ENCODE results near the gene CASQ1.

CASQ1 gene

DNA sequence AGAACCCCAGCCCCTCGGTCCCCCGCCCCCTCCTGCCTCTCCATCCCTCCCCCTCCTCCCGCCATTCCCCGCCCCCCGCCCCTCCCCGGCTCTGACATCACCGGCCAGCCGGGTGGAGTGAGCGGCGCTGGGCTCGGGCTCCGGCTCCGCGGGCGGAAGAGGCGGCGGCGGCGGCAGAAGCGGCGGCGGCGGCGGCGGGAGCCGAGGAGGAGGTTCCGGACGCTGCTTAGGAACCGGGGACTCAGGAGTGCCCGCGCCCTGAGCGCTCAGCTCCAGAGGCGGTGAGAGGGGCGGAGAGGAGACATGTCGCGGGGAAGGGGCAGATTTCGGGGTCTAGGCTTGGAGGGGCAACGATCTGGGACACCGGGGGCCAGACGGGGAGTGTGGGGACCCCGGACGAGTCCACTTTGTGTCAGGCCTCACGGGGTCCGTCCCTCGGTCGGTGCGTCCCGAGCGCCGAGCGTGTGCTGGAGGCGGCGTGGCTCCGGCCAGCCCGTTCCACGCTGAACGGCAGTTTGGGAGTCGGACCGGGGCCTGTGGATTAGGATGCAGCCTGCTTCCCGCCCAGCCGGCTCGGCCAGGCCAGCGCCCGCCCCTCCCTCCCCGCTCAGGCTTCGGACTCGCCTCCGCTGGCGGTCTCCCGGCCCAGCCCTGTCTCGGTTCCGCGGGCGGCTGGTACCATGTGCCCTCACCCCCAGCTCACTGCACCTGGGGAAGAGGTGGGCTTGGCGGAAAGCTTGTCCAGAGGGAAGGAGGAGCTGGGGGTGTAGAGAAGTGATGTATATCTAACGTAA lies 15.1 kb downstream of the CASQ1 start, which contains the start of gene PEA15 (continued):
- TF ChIP-seq ZNF585B (tag by site-specific recombination; IDR thresholded peaks at IDR 0.05) (0 out of 2 replicates have a peak, but pooled peaks have one; percentile 11), ZNF843 (tag by site-specific recombination; IDR thresholded peaks at IDR 0.05) (peak; percentile 58), ZNF501 (tag by site-specific recombination; IDR thresholded peaks at IDR 0.05) (peak; percentile 79), ZBTB8A (tag by site-specific recombination; IDR thresholded peaks at IDR 0.05) (peak; percentile 51), ZSCAN16 (tag by site-specific recombination; IDR thresholded peaks at IDR 0.05) (0 out of 2 replicates have a peak, but pooled peaks have one; percentile 52), ZNF514 (tag by site-specific recombination; IDR thresholded peaks at IDR 0.05) (no peak), ZNF23 (tag by site-specific recombination; IDR thresholded peaks at IDR 0.05; ENCODE audit: borderline replicate concordance) (no peak), BCL11B (tag by site-specific recombination; IDR thresholded peaks at IDR 0.05; ENCODE audit: low read depth) (0 out of 2 replicates have a peak, but pooled peaks have one; percentile 43), GLIS2 (tag by site-specific recombination; IDR thresholded peaks at IDR 0.05) (no peak; the same call in 1 of the 2 replicates), ZNF221 (tag by site-specific recombination; IDR thresholded peaks at IDR 0.05; ENCODE audit: borderline replicate concordance) (no peak), ZBTB20 (tag by site-specific recombination; IDR thresholded peaks at IDR 0.05) (peak; percentile 2; the same call in 1 of the 2 replicates), SP2 (tag by site-specific recombination; IDR thresholded peaks at IDR 0.05) (peak; percentile 68), RBAK (tag by site-specific recombination; IDR thresholded peaks at IDR 0.05) (no peak), GLI4 (tag by site-specific recombination; IDR thresholded peaks at IDR 0.05) (peak; percentile 52; the same call in 1 of the 2 replicates), ZNF146 (tag by site-specific recombination; IDR thresholded peaks at IDR 0.05) (0 out of 2 replicates have a peak, but pooled peaks have one; percentile 11), ZXDB (tag by site-specific recombination; IDR thresholded peaks at IDR 0.05) (peak; percentile 62; the same call in 1 of the 2 replicates)
- TF ChIP-seq, protein P1, sequence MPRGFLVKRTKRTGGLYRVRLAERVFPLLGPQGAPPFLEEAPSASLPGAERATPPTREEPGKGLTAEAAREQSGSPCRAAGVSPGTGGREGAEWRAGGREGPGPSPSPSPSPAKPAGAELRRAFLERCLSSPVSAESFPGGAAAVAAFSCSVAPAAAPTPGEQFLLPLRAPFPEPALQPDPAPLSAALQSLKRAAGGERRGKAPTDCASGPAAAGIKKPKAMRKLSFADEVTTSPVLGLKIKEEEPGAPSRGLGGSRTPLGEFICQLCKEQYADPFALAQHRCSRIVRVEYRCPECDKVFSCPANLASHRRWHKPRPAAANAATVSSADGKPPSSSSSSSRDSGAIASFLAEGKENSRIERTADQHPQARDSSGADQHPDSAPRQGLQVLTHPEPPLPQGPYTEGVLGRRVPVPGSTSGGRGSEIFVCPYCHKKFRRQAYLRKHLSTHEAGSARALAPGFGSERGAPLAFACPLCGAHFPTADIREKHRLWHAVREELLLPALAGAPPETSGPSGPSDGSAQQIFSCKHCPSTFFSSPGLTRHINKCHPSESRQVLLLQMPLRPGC (tag by site-specific recombination; IDR thresholded peaks at IDR 0.05): no peak
- TF ChIP-seq, protein P2, sequence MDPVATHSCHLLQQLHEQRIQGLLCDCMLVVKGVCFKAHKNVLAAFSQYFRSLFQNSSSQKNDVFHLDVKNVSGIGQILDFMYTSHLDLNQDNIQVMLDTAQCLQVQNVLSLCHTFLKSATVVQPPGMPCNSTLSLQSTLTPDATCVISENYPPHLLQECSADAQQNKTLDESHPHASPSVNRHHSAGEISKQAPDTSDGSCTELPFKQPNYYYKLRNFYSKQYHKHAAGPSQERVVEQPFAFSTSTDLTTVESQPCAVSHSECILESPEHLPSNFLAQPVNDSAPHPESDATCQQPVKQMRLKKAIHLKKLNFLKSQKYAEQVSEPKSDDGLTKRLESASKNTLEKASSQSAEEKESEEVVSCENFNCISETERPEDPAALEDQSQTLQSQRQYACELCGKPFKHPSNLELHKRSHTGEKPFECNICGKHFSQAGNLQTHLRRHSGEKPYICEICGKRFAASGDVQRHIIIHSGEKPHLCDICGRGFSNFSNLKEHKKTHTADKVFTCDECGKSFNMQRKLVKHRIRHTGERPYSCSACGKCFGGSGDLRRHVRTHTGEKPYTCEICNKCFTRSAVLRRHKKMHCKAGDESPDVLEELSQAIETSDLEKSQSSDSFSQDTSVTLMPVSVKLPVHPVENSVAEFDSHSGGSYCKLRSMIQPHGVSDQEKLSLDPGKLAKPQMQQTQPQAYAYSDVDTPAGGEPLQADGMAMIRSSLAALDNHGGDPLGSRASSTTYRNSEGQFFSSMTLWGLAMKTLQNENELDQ (tag by site-specific recombination; IDR thresholded peaks at IDR 0.05; ENCODE audit: low read depth): no peak
- TF ChIP-seq, protein P3, sequence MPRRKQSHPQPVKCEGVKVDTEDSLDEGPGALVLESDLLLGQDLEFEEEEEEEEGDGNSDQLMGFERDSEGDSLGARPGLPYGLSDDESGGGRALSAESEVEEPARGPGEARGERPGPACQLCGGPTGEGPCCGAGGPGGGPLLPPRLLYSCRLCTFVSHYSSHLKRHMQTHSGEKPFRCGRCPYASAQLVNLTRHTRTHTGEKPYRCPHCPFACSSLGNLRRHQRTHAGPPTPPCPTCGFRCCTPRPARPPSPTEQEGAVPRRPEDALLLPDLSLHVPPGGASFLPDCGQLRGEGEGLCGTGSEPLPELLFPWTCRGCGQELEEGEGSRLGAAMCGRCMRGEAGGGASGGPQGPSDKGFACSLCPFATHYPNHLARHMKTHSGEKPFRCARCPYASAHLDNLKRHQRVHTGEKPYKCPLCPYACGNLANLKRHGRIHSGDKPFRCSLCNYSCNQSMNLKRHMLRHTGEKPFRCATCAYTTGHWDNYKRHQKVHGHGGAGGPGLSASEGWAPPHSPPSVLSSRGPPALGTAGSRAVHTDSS (tag by site-specific recombination; IDR thresholded peaks at IDR 0.05): no peak
- TF ChIP-seq, protein P4, sequence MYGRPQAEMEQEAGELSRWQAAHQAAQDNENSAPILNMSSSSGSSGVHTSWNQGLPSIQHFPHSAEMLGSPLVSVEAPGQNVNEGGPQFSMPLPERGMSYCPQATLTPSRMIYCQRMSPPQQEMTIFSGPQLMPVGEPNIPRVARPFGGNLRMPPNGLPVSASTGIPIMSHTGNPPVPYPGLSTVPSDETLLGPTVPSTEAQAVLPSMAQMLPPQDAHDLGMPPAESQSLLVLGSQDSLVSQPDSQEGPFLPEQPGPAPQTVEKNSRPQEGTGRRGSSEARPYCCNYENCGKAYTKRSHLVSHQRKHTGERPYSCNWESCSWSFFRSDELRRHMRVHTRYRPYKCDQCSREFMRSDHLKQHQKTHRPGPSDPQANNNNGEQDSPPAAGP (tag by site-specific recombination; IDR thresholded peaks at IDR 0.05): peak; percentile 81; the same call in 1 of the 2 replicates
- TF ChIP-seq, protein P5, sequence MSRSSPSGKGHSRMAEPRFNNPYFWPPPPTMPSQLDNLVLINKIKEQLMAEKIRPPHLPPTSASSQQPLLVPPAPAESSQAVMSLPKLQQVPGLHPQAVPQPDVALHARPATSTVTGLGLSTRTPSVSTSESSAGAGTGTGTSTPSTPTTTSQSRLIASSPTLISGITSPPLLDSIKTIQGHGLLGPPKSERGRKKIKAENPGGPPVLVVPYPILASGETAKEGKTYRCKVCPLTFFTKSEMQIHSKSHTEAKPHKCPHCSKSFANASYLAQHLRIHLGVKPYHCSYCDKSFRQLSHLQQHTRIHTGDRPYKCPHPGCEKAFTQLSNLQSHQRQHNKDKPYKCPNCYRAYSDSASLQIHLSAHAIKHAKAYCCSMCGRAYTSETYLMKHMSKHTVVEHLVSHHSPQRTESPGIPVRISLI (tag by site-specific recombination; IDR thresholded peaks at IDR 0.05): no peak
- TF ChIP-seq, protein P6, sequence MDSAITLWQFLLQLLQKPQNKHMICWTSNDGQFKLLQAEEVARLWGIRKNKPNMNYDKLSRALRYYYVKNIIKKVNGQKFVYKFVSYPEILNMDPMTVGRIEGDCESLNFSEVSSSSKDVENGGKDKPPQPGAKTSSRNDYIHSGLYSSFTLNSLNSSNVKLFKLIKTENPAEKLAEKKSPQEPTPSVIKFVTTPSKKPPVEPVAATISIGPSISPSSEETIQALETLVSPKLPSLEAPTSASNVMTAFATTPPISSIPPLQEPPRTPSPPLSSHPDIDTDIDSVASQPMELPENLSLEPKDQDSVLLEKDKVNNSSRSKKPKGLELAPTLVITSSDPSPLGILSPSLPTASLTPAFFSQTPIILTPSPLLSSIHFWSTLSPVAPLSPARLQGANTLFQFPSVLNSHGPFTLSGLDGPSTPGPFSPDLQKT (IDR thresholded peaks at IDR 0.05; ENCODE audit: borderline replicate concordance, low read depth, low read length): no peak
- TF ChIP-seq, protein P7, sequence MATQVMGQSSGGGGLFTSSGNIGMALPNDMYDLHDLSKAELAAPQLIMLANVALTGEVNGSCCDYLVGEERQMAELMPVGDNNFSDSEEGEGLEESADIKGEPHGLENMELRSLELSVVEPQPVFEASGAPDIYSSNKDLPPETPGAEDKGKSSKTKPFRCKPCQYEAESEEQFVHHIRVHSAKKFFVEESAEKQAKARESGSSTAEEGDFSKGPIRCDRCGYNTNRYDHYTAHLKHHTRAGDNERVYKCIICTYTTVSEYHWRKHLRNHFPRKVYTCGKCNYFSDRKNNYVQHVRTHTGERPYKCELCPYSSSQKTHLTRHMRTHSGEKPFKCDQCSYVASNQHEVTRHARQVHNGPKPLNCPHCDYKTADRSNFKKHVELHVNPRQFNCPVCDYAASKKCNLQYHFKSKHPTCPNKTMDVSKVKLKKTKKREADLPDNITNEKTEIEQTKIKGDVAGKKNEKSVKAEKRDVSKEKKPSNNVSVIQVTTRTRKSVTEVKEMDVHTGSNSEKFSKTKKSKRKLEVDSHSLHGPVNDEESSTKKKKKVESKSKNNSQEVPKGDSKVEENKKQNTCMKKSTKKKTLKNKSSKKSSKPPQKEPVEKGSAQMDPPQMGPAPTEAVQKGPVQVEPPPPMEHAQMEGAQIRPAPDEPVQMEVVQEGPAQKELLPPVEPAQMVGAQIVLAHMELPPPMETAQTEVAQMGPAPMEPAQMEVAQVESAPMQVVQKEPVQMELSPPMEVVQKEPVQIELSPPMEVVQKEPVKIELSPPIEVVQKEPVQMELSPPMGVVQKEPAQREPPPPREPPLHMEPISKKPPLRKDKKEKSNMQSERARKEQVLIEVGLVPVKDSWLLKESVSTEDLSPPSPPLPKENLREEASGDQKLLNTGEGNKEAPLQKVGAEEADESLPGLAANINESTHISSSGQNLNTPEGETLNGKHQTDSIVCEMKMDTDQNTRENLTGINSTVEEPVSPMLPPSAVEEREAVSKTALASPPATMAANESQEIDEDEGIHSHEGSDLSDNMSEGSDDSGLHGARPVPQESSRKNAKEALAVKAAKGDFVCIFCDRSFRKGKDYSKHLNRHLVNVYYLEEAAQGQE (tag by site-specific recombination; IDR thresholded peaks at IDR 0.05): 0 out of 2 replicates have a peak, but pooled peaks have one; percentile 26
- TF ChIP-seq, protein P8, sequence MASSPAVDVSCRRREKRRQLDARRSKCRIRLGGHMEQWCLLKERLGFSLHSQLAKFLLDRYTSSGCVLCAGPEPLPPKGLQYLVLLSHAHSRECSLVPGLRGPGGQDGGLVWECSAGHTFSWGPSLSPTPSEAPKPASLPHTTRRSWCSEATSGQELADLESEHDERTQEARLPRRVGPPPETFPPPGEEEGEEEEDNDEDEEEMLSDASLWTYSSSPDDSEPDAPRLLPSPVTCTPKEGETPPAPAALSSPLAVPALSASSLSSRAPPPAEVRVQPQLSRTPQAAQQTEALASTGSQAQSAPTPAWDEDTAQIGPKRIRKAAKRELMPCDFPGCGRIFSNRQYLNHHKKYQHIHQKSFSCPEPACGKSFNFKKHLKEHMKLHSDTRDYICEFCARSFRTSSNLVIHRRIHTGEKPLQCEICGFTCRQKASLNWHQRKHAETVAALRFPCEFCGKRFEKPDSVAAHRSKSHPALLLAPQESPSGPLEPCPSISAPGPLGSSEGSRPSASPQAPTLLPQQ (tag by site-specific recombination; IDR thresholded peaks at IDR 0.05): 0 out of 2 replicates have a peak, but pooled peaks have one; percentile 52

Measured in HEK293 (cell line).